H1 (cell line): ENCODE measurements around the gene DOC2A. TPM values are rescaled to one million over a fixed set of nuclear protein-coding genes. Genes with fewer than 3 reads are reported as not detected.

Source experiments
- CTCF ChIA-PET: fragments of 300-600 bp; sonication (Branson Sonifier 250); formaldehyde crosslinking; loops from one replicate; lab custom pipeline; 2021; ENCODE audit not compliant: partially characterized antibody; lab: Charles Lee
- POLR2A ChIA-PET: fragments of 300-600 bp; sonication (Branson Sonifier 250); formaldehyde crosslinking; loops from one replicate; lab custom pipeline; 2021; ENCODE audit warnings: inconsistent platforms; ENCODE audit not compliant: partially characterized antibody; lab: Charles Lee
- DNase-seq, 2 experiments: peaks; one replicate each; pipeline versions ENCODE4 v3.0.0 to v3.0.0-alpha.2; 2010 to 2022; ENCODE audit warnings: low spot score in 2 of 2, low read depth in 1 of 2, mixed read lengths in 1 of 2
- FAIRE-seq: peaks from 2 replicates; lab custom pipeline; 2011; peaks lifted over from hg19 to GRCh38; lab: Jason Lieb, UNC
- H2AFZ ChIP-seq: 2 replicates; pipeline ENCODE4 v1.8.1; 2012; ENCODE audit warnings: low read length, inconsistent platforms
- H2AK5ac ChIP-seq: 2 replicates; pipeline ENCODE4 v1.6.1; 2013; ENCODE audit warnings: low read depth, low read length
- H2BK120ac ChIP-seq: replicated peaks from 2 replicates; pipeline ENCODE3; 2013; ENCODE audit warnings: low read depth, low read length, inconsistent platforms
- H2BK12ac ChIP-seq: 2 replicates; pipeline ENCODE4 v1.6.1; 2013; ENCODE audit warnings: low read depth, low read length
- H2BK15ac ChIP-seq: 2 replicates; pipeline ENCODE4 v1.6.1; 2013; ENCODE audit warnings: low read length
- H2BK20ac ChIP-seq: 2 replicates; pipeline ENCODE4 v1.6.1; 2013; ENCODE audit warnings: low read length
- H2BK5ac ChIP-seq: 2 replicates; pipeline ENCODE4 v1.6.1; 2013; ENCODE audit warnings: low read depth, low read length
- H3K14ac ChIP-seq: 2 replicates; pipeline ENCODE4 v1.6.1; 2013; ENCODE audit warnings: inconsistent platforms; ENCODE audit not compliant: insufficient read length
- H3K18ac ChIP-seq: 2 replicates; pipeline ENCODE4 v1.6.1; 2013; ENCODE audit warnings: low read length; ENCODE audit errors: extremely low read depth
- H3K23ac ChIP-seq: 2 replicates; pipeline ENCODE4 v1.6.1; 2013; ENCODE audit warnings: inconsistent platforms; ENCODE audit not compliant: insufficient read length
- H3K23me2 ChIP-seq: 2 replicates; pipeline ENCODE4 v1.6.1; 2013; ENCODE audit warnings: low read depth, low read length
- H3K27ac ChIP-seq: 2 replicates; pipeline ENCODE4 v1.6.1; 2011; ENCODE audit warnings: low read depth, low read length, inconsistent platforms
- H3K27me3 ChIP-seq, 4 experiments: replicated peaks in 1 of 4; 1 replicate in 1 of 4; 2 replicates in 3 of 4; pipeline versions ENCODE4 v1.6.1 to v1.8.1; 2011 to 2013; ENCODE audit warnings: low read length in 3 of 4, mild to moderate bottlenecking in 3 of 4, inconsistent platforms in 2 of 4, mixed read lengths in 2 of 4, moderate library complexity in 1 of 4; ENCODE audit not compliant: control insufficient read depth in 3 of 4, insufficient read depth in 3 of 4; ENCODE audit errors: extremely low read depth in 1 of 4
- H3K36me3 ChIP-seq, 4 experiments: 2 replicates each; pipeline versions ENCODE4 v1.6.1 to v1.8.1; 2011 to 2013; ENCODE audit warnings: mild to moderate bottlenecking in 4 of 4, low read length in 3 of 4, moderate library complexity in 2 of 4, control low read depth in 1 of 4, inconsistent platforms in 1 of 4; ENCODE audit not compliant: insufficient read depth in 4 of 4, control insufficient read depth in 2 of 4
- H3K4ac ChIP-seq: replicated peaks from 2 replicates; pipeline ENCODE3; 2013; ENCODE audit warnings: low read length, low read depth, mixed read lengths, inconsistent platforms; ENCODE audit not compliant: insufficient read length
- H3K4me1 ChIP-seq, 4 experiments: replicated peaks in 1 of 4; 1 replicate in 1 of 4; 2 replicates in 3 of 4; pipeline versions ENCODE4 v1.6.1 to v1.8.1; 2011 to 2013; ENCODE audit warnings: low read length in 3 of 4, inconsistent platforms in 2 of 4, mixed read lengths in 1 of 4; ENCODE audit not compliant: insufficient read depth in 4 of 4, control insufficient read depth in 3 of 4
- H3K4me2 ChIP-seq, 2 experiments: 2 replicates each; pipeline versions ENCODE4 v1.6.1 to v1.8.1; 2011 to 2013; ENCODE audit warnings: low read depth in 2 of 2, low read length in 2 of 2, control low read depth in 1 of 2, inconsistent platforms in 1 of 2, mild to moderate bottlenecking in 1 of 2; ENCODE audit not compliant: insufficient read depth in 1 of 2
- H3K4me3 ChIP-seq, 4 experiments: fragments of 200-600, 300-600 bp in 1 of 4; sonication (generic), shearing (Covaris generic), sonication (Bioruptor Twin) in 1 of 4; 2 replicates each; pipeline versions ENCODE4 v1.5.1 to v1.8.1; 2011 to 2016; ENCODE audit warnings: low read length in 4 of 4, low read depth in 3 of 4, control low read depth in 2 of 4, inconsistent platforms in 2 of 4, mild to moderate bottlenecking in 2 of 4, mixed read lengths in 1 of 4, moderate library complexity in 1 of 4; ENCODE audit not compliant: insufficient read depth in 2 of 4; ENCODE audit errors: extremely low read depth in 1 of 4
- H3K56ac ChIP-seq: replicated peaks from 2 replicates; pipeline ENCODE3; 2013; ENCODE audit warnings: low read depth, mild to moderate bottlenecking, mixed read lengths, low read length, inconsistent platforms; ENCODE audit not compliant: insufficient read length
- H3K79me1 ChIP-seq: 2 replicates; pipeline ENCODE4 v1.6.1; 2013; ENCODE audit warnings: low read depth, low read length, control low read depth
- H3K79me2 ChIP-seq, 2 experiments: 2 replicates each; pipeline versions ENCODE4 v1.6.1 to v1.8.1; 2012 to 2013; ENCODE audit warnings: low read length in 2 of 2, mild to moderate bottlenecking in 2 of 2, inconsistent platforms in 1 of 2; ENCODE audit not compliant: insufficient read depth in 2 of 2, control insufficient read depth in 1 of 2
- H3K9ac ChIP-seq, 4 experiments: replicated peaks in 1 of 4; 1 replicate in 1 of 4; 2 replicates in 3 of 4; pipeline versions ENCODE4 v1.6.1 to v1.8.1; 2011 to 2013; ENCODE audit warnings: low read depth in 3 of 4, low read length in 3 of 4, control low read depth in 2 of 4, mild to moderate bottlenecking in 2 of 4, moderate library complexity in 2 of 4, inconsistent platforms in 1 of 4; ENCODE audit errors: extremely low read depth in 1 of 4
- H3K9me3 ChIP-seq, 2 experiments: 2 replicates each; pipeline versions ENCODE4 v1.6.1 to v1.8.1; 2012 to 2013; ENCODE audit warnings: mild to moderate bottlenecking in 2 of 2, moderate library complexity in 2 of 2, control low read depth in 1 of 2, inconsistent platforms in 1 of 2, low read depth in 1 of 2, low read length in 1 of 2, mixed read lengths in 1 of 2; ENCODE audit not compliant: insufficient read depth in 2 of 2
- H4K20me1 ChIP-seq, 2 experiments: replicated peaks in 1 of 2; 2 replicates each; pipeline versions ENCODE3 to v1.8.1; 2011 to 2013; ENCODE audit warnings: inconsistent platforms in 2 of 2, low read length in 2 of 2, mild to moderate bottlenecking in 1 of 2; ENCODE audit not compliant: insufficient read depth in 2 of 2, control insufficient read depth in 1 of 2
- H4K5ac ChIP-seq: 2 replicates; pipeline ENCODE4 v1.6.1; 2013; ENCODE audit warnings: low read length, low read depth, mixed read lengths, inconsistent platforms; ENCODE audit not compliant: insufficient read length
- H4K8ac ChIP-seq: 2 replicates; pipeline ENCODE4 v1.8.0; 2013; ENCODE audit warnings: mild to moderate bottlenecking, moderate library complexity, low read length, inconsistent platforms; ENCODE audit not compliant: insufficient read depth; ENCODE audit errors: extremely low read depth
- H4K91ac ChIP-seq: replicated peaks from 2 replicates; pipeline ENCODE3; 2013; ENCODE audit warnings: low read length, mixed read lengths, inconsistent platforms; ENCODE audit not compliant: insufficient read length
- CHD2 ChIP-seq: IDR thresholded peaks from 2 replicates; pipeline ENCODE4 v1.6.1; 2012; ENCODE audit warnings: low read length, improper control_type of control experiment
- HDAC6 ChIP-seq: IDR thresholded peaks from one replicate; pipeline ENCODE4 v1.7.1; 2012; ENCODE audit warnings: low read depth, mild to moderate bottlenecking, inconsistent platforms, low read length, moderate library complexity
- KDM4A ChIP-seq: IDR thresholded peaks from one replicate; pipeline ENCODE4 v1.7.1; 2012; ENCODE audit warnings: low read depth, mild to moderate bottlenecking, moderate library complexity, low read length, inconsistent platforms; ENCODE audit not compliant: severe bottlenecking
- MAFK ChIP-seq: IDR thresholded peaks from 2 replicates; pipeline ENCODE4 v1.6.1; 2012; ENCODE audit warnings: low read depth, mild to moderate bottlenecking, improper control_type of control experiment, low read length
- POU5F1 ChIP-seq: IDR thresholded peaks from 2 replicates; pipeline ENCODE4 v1.6.1; 2011; ENCODE audit warnings: low read depth, mild to moderate bottlenecking, low read length, moderate library complexity
- SIN3A ChIP-seq, 2 experiments: IDR thresholded peaks in 1 of 2; conservative IDR thresholded peaks in 1 of 2; 2 replicates each; pipeline ENCODE4 v1.6.1; 2011 to 2012; ENCODE audit warnings: low read length in 2 of 2, improper control_type of control experiment in 1 of 2, low read depth in 1 of 2, mild to moderate bottlenecking in 1 of 2
- SRF ChIP-seq: IDR thresholded peaks from 2 replicates; pipeline ENCODE4 v1.6.1; 2011; ENCODE audit warnings: mild to moderate bottlenecking, low read depth, low read length, moderate library complexity
- TBP ChIP-seq: IDR thresholded peaks from 2 replicates; pipeline ENCODE4 v1.6.1; 2011; ENCODE audit warnings: low read depth, low read length, improper control_type of control experiment
- WGBS, 2 experiments: shearing (Covaris generic) in 1 of 2; methylation state at CpG; one replicate each; pipeline versions ENCODE4 v1.1.6 to v1.1.7; 2013 to 2015; ENCODE audit warnings: low lambda C conversion rate in 2 of 2, mixed read lengths in 2 of 2, inconsistent platforms in 1 of 2, low coverage in 1 of 2, missing lambda C conversion rate in 1 of 2; ENCODE audit not compliant: insufficient replicate concordance in 2 of 2, insufficient coverage in 1 of 2, insufficient read length in 1 of 2; ENCODE audit errors: extremely low coverage in 1 of 2, missing lambda C conversion rate in 1 of 2; 5-methylcytosine and 5-hydroxymethylcytosine counted together
- polyA plus RNA-seq, 7 experiments: library from polyadenylated mRNA; depleted of rRNA in 3 of 7; stranded (reverse) in 5 of 7; unstranded in 2 of 7; fragments of >200 nt in 5 of 7; fragments of 200-250 nt in 2 of 7; gene quantifications; 1 replicate in 5 of 7; 2 replicates in 1 of 7; 4 replicates in 1 of 7; pipeline versions ENCODE4 v1.2.1 to v1.2.3, GENCODE V29; 2011 to 2013; ENCODE audit warnings: missing spikeins in 2 of 7, mixed read lengths in 2 of 7
- total RNA-seq: library from RNA; stranded (reverse); fragmentation: NEBNext Ultra II Directional; extraction: Animal tissue kit (Norgen Biotek cat#: 25700); gene quantifications from 2 replicates; pipeline ENCODE4 v1.2.1, GENCODE V29; 2021
- TF ChIP-seq, protein P1 (sequence below): IDR thresholded peaks from 2 replicates; pipeline ENCODE4 v1.6.1; 2012; ENCODE audit warnings: inconsistent platforms
- TF ChIP-seq, protein P2 (sequence below): IDR thresholded peaks from 2 replicates; pipeline ENCODE4 v1.6.1; 2011; ENCODE audit warnings: low read length, improper control_type of control experiment

DOC2A gene
- total and polyA plus RNA-seq, 2 of the 8 experiments (the other 6 are each of a cell fraction or from before 2014, with no cell fraction given) = 13.9 to 20.7 TPM

DNA sequence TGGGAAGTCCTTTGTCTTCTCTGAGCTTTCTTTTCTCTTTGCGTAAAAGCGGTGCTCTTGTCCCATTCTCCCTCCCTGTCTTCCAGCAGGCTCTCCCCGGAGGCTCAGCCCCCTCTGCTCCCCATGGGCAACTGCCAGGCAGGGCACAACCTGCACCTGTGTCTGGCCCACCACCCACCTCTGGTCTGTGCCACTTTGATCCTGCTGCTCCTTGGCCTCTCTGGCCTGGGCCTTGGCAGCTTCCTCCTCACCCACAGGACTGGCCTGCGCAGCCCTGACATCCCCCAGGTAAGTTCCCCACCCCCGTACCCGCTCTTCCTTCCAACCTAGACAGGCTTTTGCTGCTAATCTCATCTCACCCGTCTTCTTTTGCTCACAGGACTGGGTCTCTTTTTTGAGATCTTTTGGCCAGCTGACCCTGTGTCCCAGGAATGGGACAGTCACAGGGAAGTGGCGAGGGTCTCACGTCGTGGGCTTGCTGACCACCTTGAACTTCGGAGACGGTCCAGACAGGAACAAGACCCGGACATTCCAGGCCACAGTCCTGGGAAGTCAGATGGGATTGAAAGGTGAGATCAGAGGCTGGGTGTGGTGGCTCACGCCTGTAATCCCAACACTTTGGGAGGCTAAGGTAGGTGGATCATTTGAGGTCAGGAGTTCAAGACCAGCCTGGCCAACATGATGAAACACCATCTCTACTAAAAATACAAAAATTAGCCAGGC lies 47.6 kb downstream of the DOC2A start:
- H4K5ac ChIP-seq = no peak overlapping the region
- no peak overlapping the region for H3K14ac ChIP-seq
- peaks cover 0 to 4% (median 3%) of the 10 kb centered on the region in 4 experiments; a peak in 2 of 8 replicates for H3K36me3 ChIP-seq
- no peak overlapping the region; a peak in 1 of 7 replicates for H3K9ac ChIP-seq
- no peaks in the 10 kb centered on the region for H3K79me2 ChIP-seq
- H4K20me1 ChIP-seq = no peaks in the 10 kb centered on the region
- 88% methylated on average over 13 of the region's 14 CpGs; no CpG with 5 or more reads in 1 of the 2 experiments for WGBS, 2 experiments
- H3K27me3 ChIP-seq = peaks cover 0 to 2% (median 0%) of the 10 kb centered on the region in 4 experiments; a peak in 1 of 7 replicates
- POLR2A ChIA-PET = interaction anchor here (0.9 to 3.6 kb wide), 4 partner anchors 10 to 156 kb away, joined by 3 to 33 read pairs (median 4); partner anchors contain the start of genes MAZ and TAOK2
- no peak overlapping the region for H3K27ac ChIP-seq
- H3K4me2 ChIP-seq = peak overlapping the region; percentile 87 to 93; a peak in 2 of 4 replicates
- H2BK5ac ChIP-seq = peak overlapping the region; percentile 26; the same call in 1 of the 2 replicates
- no peak overlapping the region for H2AFZ ChIP-seq
- peaks cover 12% of the 10 kb centered on the region for H3K23me2 ChIP-seq
- DNase-seq (no peak), FAIRE-seq (no peak)
- H2BK15ac ChIP-seq = 0 out of 2 replicates have a peak overlapping the region, but pooled peaks have one; percentile 61
- no peak overlapping the region for H4K91ac ChIP-seq
- peaks cover 0 to 5% (median 3%) of the 10 kb centered on the region in 4 experiments; a peak in 5 of 7 replicates for H3K4me1 ChIP-seq
- no peak overlapping the region for H2BK120ac ChIP-seq
- CTCF ChIA-PET = interaction anchor here (1.1 to 2.4 kb wide), 3 partner anchors 19 to 85 kb away, joined by 3 to 6 read pairs (median 3); no protein-coding TSS in a partner anchor
- H2BK12ac ChIP-seq = no peak overlapping the region
- no peaks in the 10 kb centered on the region for H3K9me3 ChIP-seq
- H3K79me1 ChIP-seq = no peaks in the 10 kb centered on the region
- H3K23ac ChIP-seq = no peak overlapping the region
- H2BK20ac ChIP-seq = no peak overlapping the region
- H2AK5ac ChIP-seq = no peak overlapping the region
- no peak overlapping the region for H3K18ac ChIP-seq
- no peak overlapping the region for H4K8ac ChIP-seq
- H3K56ac ChIP-seq = no peak overlapping the region
- H3K4ac ChIP-seq = no peak overlapping the region
- peak overlapping the region in 1 of 4 experiments; percentile 74; a peak in 2 of 8 replicates for H3K4me3 ChIP-seq
- TF ChIP-seq, protein P1, sequence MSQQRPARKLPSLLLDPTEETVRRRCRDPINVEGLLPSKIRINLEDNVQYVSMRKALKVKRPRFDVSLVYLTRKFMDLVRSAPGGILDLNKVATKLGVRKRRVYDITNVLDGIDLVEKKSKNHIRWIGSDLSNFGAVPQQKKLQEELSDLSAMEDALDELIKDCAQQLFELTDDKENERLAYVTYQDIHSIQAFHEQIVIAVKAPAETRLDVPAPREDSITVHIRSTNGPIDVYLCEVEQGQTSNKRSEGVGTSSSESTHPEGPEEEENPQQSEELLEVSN = no peak
- TF ChIP-seq HDAC6 (no peak), POU5F1 (no peak), KDM4A (no peak), TBP (no peak), MAFK (no peak), CHD2 (no peak), SRF (no peak), SIN3A (conservative IDR thresholded peaks at IDR 0.05 in 1 of 2, IDR thresholded peaks at IDR 0.05 in 1 of 2; ENCODE audit: low read depth in 1 of 2, low read length in 2 of 2) (no peak)
- TF ChIP-seq, protein P2, sequence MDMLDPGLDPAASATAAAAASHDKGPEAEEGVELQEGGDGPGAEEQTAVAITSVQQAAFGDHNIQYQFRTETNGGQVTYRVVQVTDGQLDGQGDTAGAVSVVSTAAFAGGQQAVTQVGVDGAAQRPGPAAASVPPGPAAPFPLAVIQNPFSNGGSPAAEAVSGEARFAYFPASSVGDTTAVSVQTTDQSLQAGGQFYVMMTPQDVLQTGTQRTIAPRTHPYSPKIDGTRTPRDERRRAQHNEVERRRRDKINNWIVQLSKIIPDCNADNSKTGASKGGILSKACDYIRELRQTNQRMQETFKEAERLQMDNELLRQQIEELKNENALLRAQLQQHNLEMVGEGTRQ = no peak
